Breast epithelium (tissue), 4 donors: ENCODE measurements around the gene CEND1. TPM values are rescaled to one million over a fixed set of nuclear protein-coding genes. Genes with fewer than 3 reads are reported as not detected.

Source experiments
- DNase-seq, 2 donors: peaks; one replicate each; pipeline ENCODE4 v3.0.0-alpha.2; 2019; ENCODE audit warnings: low spot score in 2 of 2
- H3K27ac ChIP-seq, 2 donors: fragments of 200-600 bp; sonication (generic) in 1 of 2; one replicate each; pipeline ENCODE4 v1.5.1; 2016 to 2019; ENCODE audit warnings: mild to moderate bottlenecking in 1 of 2
- H3K27me3 ChIP-seq, 2 donors: fragments of 200-600 bp; sonication (generic) in 1 of 2; one replicate each; pipeline versions ENCODE4 v1.5.1 to v1.6.0; 2017 to 2019; ENCODE audit warnings: control low read depth in 1 of 2, mild to moderate bottlenecking in 1 of 2
- H3K36me3 ChIP-seq: fragments of 200-600 bp; one replicate; pipeline ENCODE4 v1.5.1; 2019
- H3K4me1 ChIP-seq, 2 donors: fragments of 200-600 bp; sonication (generic); one replicate each; pipeline ENCODE4 v1.5.1; 2016 to 2019; ENCODE audit warnings: control low read depth in 1 of 2
- H3K4me3 ChIP-seq, 3 donors: fragments of 200-600 bp; sonication (generic); 1 replicate in 2 of 3; 2 replicates in 1 of 3; pipeline ENCODE4 v1.5.1; 2016 to 2019; ENCODE audit warnings: mild to moderate bottlenecking in 3 of 3, moderate library complexity in 2 of 3
- H3K9me3 ChIP-seq, 2 donors: fragments of 200-600 bp; sonication (generic) in 1 of 2; one replicate each; pipeline ENCODE4 v1.5.1; 2016 to 2019; ENCODE audit warnings: control low read depth in 1 of 2
- CTCF ChIP-seq, 3 donors: fragments of 450-650 bp; IDR thresholded peaks; one replicate each; pipeline ENCODE4 v1.5.1; 2016 to 2017; ENCODE audit warnings: antibody characterized with exemption in 3 of 3, mild to moderate bottlenecking in 3 of 3, moderate library complexity in 3 of 3
- POLR2A ChIP-seq: fragments of 450-650 bp; IDR thresholded peaks from one replicate; pipeline ENCODE4 v1.6.1; 2016; ENCODE audit warnings: antibody characterized with exemption, mild to moderate bottlenecking, moderate library complexity
- POLR2AphosphoS5 ChIP-seq, 3 donors: sonication (generic); formaldehyde crosslinking; IDR thresholded peaks; one replicate each; pipeline ENCODE4 v1.6.1; 2017; ENCODE audit warnings: antibody characterized with exemption in 3 of 3
- intact Hi-C: fragments of 100-400 bp; cut with DNase I; formaldehyde crosslinking; loops from one replicate; pipeline ENCODE4 v1.15.1; 2023; ENCODE audit warnings: low total_unique reads
- total RNA-seq, 3 donors: library from RNA; depleted of rRNA; stranded (reverse); fragments of >200 nt; gene quantifications; one replicate each; pipeline ENCODE4 v1.1.0, GENCODE V29; 2016

CEND1 gene
- total RNA-seq, 3 donors from 2014 or later, result not detected

GRCh38 chr11:782264-783174 lies 7.4 kb downstream of the CEND1 start:
- Histone ChIP-seq H3K9me3 (no peaks in the 10 kb centered on the region), H3K27me3 (no peaks in the 10 kb centered on the region), H3K36me3 (no peaks in the 10 kb centered on the region), H3K4me1 (peaks cover 0 to 4% of the 10 kb centered on the region in 2 donors), H3K4me3 (no peak overlapping the region), H3K27ac (peak overlapping the region in 1 of 2 donors; percentile 40)
- TF ChIP-seq CTCF (IDR thresholded peaks at IDR 0.05) (no peak), POLR2AphosphoS5 (IDR thresholded peaks at IDR 0.05) (no peak), POLR2A (no peak)
- intact Hi-C loops, result no loop called here
- DNase-seq, result no peak

- intact Hi-C loops, result loop anchor here (10.0 kb wide), 1 partner anchor 215 kb away; the partner anchor contains the start of genes LMNTD2 and RASSF7
- peaks cover 7 to 11% of the 10 kb centered on the region in 2 donors for H3K4me1 ChIP-seq
- TF ChIP-seq POLR2A, result no peak
- no peak for TF ChIP-seq POLR2AphosphoS5 (IDR thresholded peaks at IDR 0.05)
- no peak for TF ChIP-seq CTCF (IDR thresholded peaks at IDR 0.05)
These were observed 9.8 kb downstream of the CEND1 start for GRCh38 chr11:779955-780532.

GRCh38 chr11:778976-779954 lies 10.6 kb downstream of the CEND1 start:
- Histone ChIP-seq H3K36me3 (no peaks in the 10 kb centered on the region), H3K4me3 (no peak overlapping the region), H3K27ac (no peak overlapping the region), H3K27me3 (no peaks in the 10 kb centered on the region), H3K4me1 (peaks cover 7 to 12% of the 10 kb centered on the region in 2 donors), H3K9me3 (no peaks in the 10 kb centered on the region)
- no peak for DNase-seq
- TF ChIP-seq POLR2AphosphoS5 (IDR thresholded peaks at IDR 0.05) (no peak), CTCF (IDR thresholded peaks at IDR 0.05) (no peak), POLR2A (no peak)
- intact Hi-C loops, result loop anchor here (10.0 kb wide), 1 partner anchor 214 kb away; the partner anchor contains the start of genes LMNTD2 and RASSF7

More at GRCh38 chr11:779955-780532, 9.8 kb downstream of the CEND1 start:
- Histone ChIP-seq H3K36me3 (no peaks in the 10 kb centered on the region), H3K27ac (no peak overlapping the region), H3K4me3 (no peak overlapping the region), H3K27me3 (no peaks in the 10 kb centered on the region), H3K9me3 (no peaks in the 10 kb centered on the region)
- no peak for DNase-seq

GRCh38 chr11:777288-778255 lies 12.3 kb downstream of the CEND1 start, which contains the start of gene GATD1:
Gene GATD1 (minus strand): TSS chr11:777487. CDS start chr11:777462, 25 bp downstream.
- intact Hi-C loops, result loop anchor here (10.0 kb wide), 1 partner anchor 213 kb away; the partner anchor contains the start of genes LMNTD2 and RASSF7
- Histone ChIP-seq H3K27ac (peak within 1 kb of the TSS; percentile 81 to 89), H3K9me3 (no peaks in the 10 kb centered on the region), H3K36me3 (no peaks in the 10 kb centered on the region), H3K4me3 (peak within 1 kb of the TSS; percentile 89 to 99 (median 96)), H3K4me1 (peaks cover 7 to 12% of the 10 kb centered on the region in 2 donors), H3K27me3 (no peaks in the 10 kb centered on the region)
- peak; percentile 87 to 94 for DNase-seq
- no peak for TF ChIP-seq CTCF (IDR thresholded peaks at IDR 0.05)
- TF ChIP-seq POLR2AphosphoS5 (IDR thresholded peaks at IDR 0.05), result peak in 2 of 3 donors; percentile 48 to 56
